Mesothelial cell of epicardium (in vitro differentiated cells): ENCODE data around the gene PTP4A2. TPM values are rescaled to one million over a fixed set of nuclear protein-coding genes. Genes with fewer than 3 reads are reported as not detected.
A peak's percentile ranks its signal among the peaks of the same experiment; 100 is the strongest.

Source experiments
- DNase-seq, 2 experiments: peaks; one replicate each; pipeline ENCODE4 v3.0.0; 2021; ENCODE audit warnings: low spot score in 2 of 2; ENCODE audit not compliant: unreplicated experiment in 2 of 2
- H3K27ac Mint-ChIP-seq: 2 replicates; pipeline ENCODE4 v1.8.0; 2021; ENCODE audit warnings: mixed read lengths
- H3K27me3 Mint-ChIP-seq: 2 replicates; pipeline ENCODE4 v1.8.0; 2021; ENCODE audit warnings: low read depth, mixed read lengths
- H3K36me3 Mint-ChIP-seq: 2 replicates; pipeline ENCODE4 v1.8.0; 2021; ENCODE audit warnings: mixed read lengths
- H3K4me1 Mint-ChIP-seq: 2 replicates; pipeline ENCODE4 v1.8.0; 2021; ENCODE audit warnings: mixed read lengths
- H3K4me3 Mint-ChIP-seq: 2 replicates; pipeline ENCODE4 v1.8.0; 2021; ENCODE audit warnings: mild to moderate bottlenecking, moderate library complexity, mixed read lengths
- H3K9me3 Mint-ChIP-seq: 2 replicates; pipeline ENCODE4 v1.8.0; 2021; ENCODE audit warnings: mixed read lengths
- CTCF ChIP-seq: fragments of 200-600 bp; sonication (generic); IDR thresholded peaks from one replicate; pipeline ENCODE4 v1.5.0; 2021; ENCODE audit warnings: antibody characterized with exemption; ENCODE audit not compliant: unreplicated experiment
- total RNA-seq: library from RNA; stranded (reverse); gene quantifications from 3 replicates; pipeline ENCODE4 v1.2.1, GENCODE V29; 2021

The PTP4A2 gene
- total RNA-seq, 1 donor from 2014 or later, result 182 TPM

GRCh38 chr1:31905681-31906080 lies 32.5 kb downstream of the PTP4A2 start:
- TF ChIP-seq CTCF, result no peak
- H3K36me3 Mint-ChIP-seq, result peaks cover 40% of the 10 kb centered on the region
- H3K27ac Mint-ChIP-seq, result peak overlapping the region; percentile 18
- no peak overlapping the region for H3K4me3 Mint-ChIP-seq
- H3K4me1 Mint-ChIP-seq, result peaks cover 8% of the 10 kb centered on the region
- no peaks in the 10 kb centered on the region for H3K27me3 Mint-ChIP-seq
- H3K9me3 Mint-ChIP-seq, result peaks cover 5% of the 10 kb centered on the region
- DNase-seq, result no peak

- H3K4me3 Mint-ChIP-seq, result no peak overlapping the region
- DNase-seq, result no peak
- TF ChIP-seq CTCF, result no peak
- H3K9me3 Mint-ChIP-seq, result peaks cover 5% of the 10 kb centered on the region
- peaks cover 40% of the 10 kb centered on the region for H3K36me3 Mint-ChIP-seq
- peaks cover 5% of the 10 kb centered on the region for H3K4me1 Mint-ChIP-seq
- no peaks in the 10 kb centered on the region for H3K27me3 Mint-ChIP-seq
- no peak overlapping the region for H3K27ac Mint-ChIP-seq
Observed at GRCh38 chr1:31905093-31905509, 33.1 kb downstream of the PTP4A2 start.

- Mint-ChIP-seq H3K4me3 (no peak overlapping the region), H3K9me3 (peaks cover 5% of the 10 kb centered on the region), H3K36me3 (peaks cover 35% of the 10 kb centered on the region), H3K4me1 (no peaks in the 10 kb centered on the region), H3K27ac (no peak overlapping the region), H3K27me3 (no peaks in the 10 kb centered on the region)
- no peak for DNase-seq
- TF ChIP-seq CTCF, result no peak
Observed at GRCh38 chr1:31904339-31905092, 33.7 kb downstream of the PTP4A2 start.

GRCh38 chr1:31902510-31902860 lies 35.7 kb downstream of the PTP4A2 start:
- Mint-ChIP-seq H3K4me3 (no peak overlapping the region), H3K27me3 (no peaks in the 10 kb centered on the region), H3K9me3 (peaks cover 5% of the 10 kb centered on the region), H3K4me1 (peaks cover 9% of the 10 kb centered on the region), H3K36me3 (peaks cover 23% of the 10 kb centered on the region), H3K27ac (no peak overlapping the region)
- DNase-seq, result no peak
- no peak for TF ChIP-seq CTCF

GRCh38 chr1:31901838-31902509 lies 36.2 kb downstream of the PTP4A2 start:
- TF ChIP-seq CTCF, result no peak
- peaks cover 18% of the 10 kb centered on the region for H3K36me3 Mint-ChIP-seq
- H3K4me1 Mint-ChIP-seq, result peaks cover 14% of the 10 kb centered on the region
- H3K4me3 Mint-ChIP-seq, result no peak overlapping the region
- no peak overlapping the region for H3K27ac Mint-ChIP-seq
- H3K27me3 Mint-ChIP-seq, result no peaks in the 10 kb centered on the region
- peaks cover 5% of the 10 kb centered on the region for H3K9me3 Mint-ChIP-seq
- DNase-seq, result no peak
